Measurements from ENCODE around the gene CD79B. TPM values are rescaled to one million over a fixed set of nuclear protein-coding genes. Genes with fewer than 3 reads are reported as not detected.

CD79B gene
- total and polyA plus RNA-seq, 2 of the 8 experiments (the other 6 are each of a cell fraction or from before 2014, with no cell fraction given) = 1.5 to 3.9 TPM

- WGBS, 2 experiments (ENCODE audit: extremely low coverage in 1 of 2, insufficient coverage in 1 of 2, insufficient read length in 1 of 2, insufficient replicate concordance in 2 of 2, low coverage in 1 of 2, low lambda C conversion rate in 2 of 2, missing lambda C conversion rate in 1 of 2) = 83% methylated on average over 2 of the region's 2 CpGs; no CpG with 5 or more reads in 1 of the 2 experiments
Measured at GRCh38 chr17:63926164-63926563, 6.0 kb downstream of the CD79B start.

More at GRCh38 chr17:63926164-63926563, 6.0 kb downstream of the CD79B start:
- no peak overlapping the region for H2AFZ ChIP-seq (ENCODE audit: low read length)
- DNase-seq (ENCODE audit: low read depth in 1 of 2, low spot score in 2 of 2) = no peak
- H3K23me2 ChIP-seq (ENCODE audit: low read depth, low read length) = no peaks in the 10 kb centered on the region
- H4K8ac ChIP-seq (ENCODE audit: extremely low read depth, insufficient read depth, low read length) = no peak overlapping the region
- H4K5ac ChIP-seq (ENCODE audit: insufficient read length, low read depth, low read length) = no peak overlapping the region
- ChIA-PET CTCF (ENCODE audit: partially characterized antibody) (interaction anchor here (0.7 to 5.9 kb wide), 7 partner anchors 9 to 273 kb away, joined by 3 to 25 read pairs (median 4); no protein-coding TSS in a partner anchor), POLR2A (ENCODE audit: partially characterized antibody) (interaction anchor here (1.0 kb wide), 1 partner anchor 8 kb away, joined by 3 read pairs; no protein-coding TSS in a partner anchor)
- TF ChIP-seq JUND (IDR thresholded peaks at IDR 0.05; ENCODE audit: low read length) = no peak
- no peak for TF ChIP-seq TCF12 (IDR thresholded peaks at IDR 0.05; ENCODE audit: low read depth, low read length)
- no peaks in the 10 kb centered on the region for H3K79me1 ChIP-seq (ENCODE audit: low read depth, low read length)
- H3K14ac ChIP-seq (ENCODE audit: insufficient read length) = no peak overlapping the region
- FAIRE-seq = no peak
- no peak overlapping the region for H3K9ac ChIP-seq (replicated peaks in 1 of 4; ENCODE audit: extremely low read depth in 1 of 4, low read depth in 3 of 4, low read length in 3 of 4)
- H3K9me3 ChIP-seq (ENCODE audit: insufficient read depth in 2 of 2, low read depth in 1 of 2, low read length in 1 of 2) = no peaks in the 10 kb centered on the region
- H2BK5ac ChIP-seq (ENCODE audit: low read depth, low read length) = no peak overlapping the region
- no peak overlapping the region for H4K91ac ChIP-seq (replicated peaks; ENCODE audit: insufficient read length, low read length)
- H3K18ac ChIP-seq (ENCODE audit: extremely low read depth, low read length) = no peak overlapping the region
- no peak overlapping the region for H2AK5ac ChIP-seq (ENCODE audit: low read depth, low read length)
- no peak overlapping the region for H2BK12ac ChIP-seq (ENCODE audit: low read depth, low read length)
- no peak overlapping the region for H3K27ac ChIP-seq (ENCODE audit: low read depth, low read length)
- H3K56ac ChIP-seq (replicated peaks; ENCODE audit: insufficient read length, low read depth, low read length) = no peak overlapping the region
- H2BK120ac ChIP-seq (replicated peaks; ENCODE audit: low read depth, low read length) = no peak overlapping the region
- H2BK20ac ChIP-seq (ENCODE audit: low read length) = no peak overlapping the region
- no peak overlapping the region for H3K4me3 ChIP-seq (ENCODE audit: extremely low read depth in 1 of 4, insufficient read depth in 2 of 4, low read depth in 3 of 4, low read length in 4 of 4)
- H3K4me1 ChIP-seq (replicated peaks in 1 of 4; ENCODE audit: control insufficient read depth in 3 of 4, insufficient read depth in 4 of 4, low read length in 3 of 4) = peaks cover 0 to 7% (median 5%) of the 10 kb centered on the region in 4 experiments; a peak in 5 of 7 replicates
- H3K4me2 ChIP-seq (ENCODE audit: insufficient read depth in 1 of 2, low read depth in 2 of 2, low read length in 2 of 2) = no peak overlapping the region
- H3K79me2 ChIP-seq (ENCODE audit: control insufficient read depth in 1 of 2, insufficient read depth in 2 of 2, low read length in 2 of 2) = no peaks in the 10 kb centered on the region
- no peak overlapping the region for H3K23ac ChIP-seq (ENCODE audit: insufficient read length)
- H2BK15ac ChIP-seq (ENCODE audit: low read length) = no peak overlapping the region
- no peak overlapping the region for H3K4ac ChIP-seq (replicated peaks; ENCODE audit: insufficient read length, low read depth, low read length)
- H4K20me1 ChIP-seq (replicated peaks in 1 of 2; ENCODE audit: control insufficient read depth in 1 of 2, insufficient read depth in 2 of 2, low read length in 2 of 2) = no peaks in the 10 kb centered on the region
- H3K27me3 ChIP-seq (replicated peaks in 1 of 4; ENCODE audit: control insufficient read depth in 3 of 4, extremely low read depth in 1 of 4, insufficient read depth in 3 of 4, low read length in 3 of 4) = no peaks in the 10 kb centered on the region
- H3K36me3 ChIP-seq (ENCODE audit: control insufficient read depth in 2 of 4, insufficient read depth in 4 of 4, low read length in 3 of 4) = no peaks in the 10 kb centered on the region
